Mesothelial cell of epicardium (in vitro differentiated cells): ENCODE data around the gene GZMM. TPM values are rescaled to one million over a fixed set of nuclear protein-coding genes. Genes with fewer than 3 reads are reported as not detected.

Experiments
- DNase-seq, 2 experiments: peaks; one replicate each; pipeline ENCODE4 v3.0.0; 2021; ENCODE audit warnings: low spot score in 2 of 2; ENCODE audit not compliant: unreplicated experiment in 2 of 2
- H3K27ac Mint-ChIP-seq: 2 replicates; pipeline ENCODE4 v1.8.0; 2021; ENCODE audit warnings: mixed read lengths
- H3K27me3 Mint-ChIP-seq: 2 replicates; pipeline ENCODE4 v1.8.0; 2021; ENCODE audit warnings: low read depth, mixed read lengths
- H3K36me3 Mint-ChIP-seq: 2 replicates; pipeline ENCODE4 v1.8.0; 2021; ENCODE audit warnings: mixed read lengths
- H3K4me1 Mint-ChIP-seq: 2 replicates; pipeline ENCODE4 v1.8.0; 2021; ENCODE audit warnings: mixed read lengths
- H3K4me3 Mint-ChIP-seq: 2 replicates; pipeline ENCODE4 v1.8.0; 2021; ENCODE audit warnings: mild to moderate bottlenecking, moderate library complexity, mixed read lengths
- H3K9me3 Mint-ChIP-seq: 2 replicates; pipeline ENCODE4 v1.8.0; 2021; ENCODE audit warnings: mixed read lengths
- CTCF ChIP-seq: fragments of 200-600 bp; sonication (generic); IDR thresholded peaks from one replicate; pipeline ENCODE4 v1.5.0; 2021; ENCODE audit warnings: antibody characterized with exemption; ENCODE audit not compliant: unreplicated experiment
- total RNA-seq: library from RNA; stranded (reverse); gene quantifications from 3 replicates; pipeline ENCODE4 v1.2.1, GENCODE V29; 2021

GZMM gene
- total RNA-seq, 1 donor from 2014 or later: 0.40 TPM

GRCh38 chr19:579111-579841 is 35.4 kb downstream of the GZMM start:
- Mint-ChIP-seq H3K36me3 (no peaks in the 10 kb centered on the region), H3K9me3 (no peaks in the 10 kb centered on the region), H3K27me3 (no peaks in the 10 kb centered on the region), H3K27ac (no peak overlapping the region), H3K4me1 (peaks cover 17% of the 10 kb centered on the region), H3K4me3 (no peak overlapping the region)
- TF ChIP-seq CTCF: no peak
- DNase-seq: no peak

DNA sequence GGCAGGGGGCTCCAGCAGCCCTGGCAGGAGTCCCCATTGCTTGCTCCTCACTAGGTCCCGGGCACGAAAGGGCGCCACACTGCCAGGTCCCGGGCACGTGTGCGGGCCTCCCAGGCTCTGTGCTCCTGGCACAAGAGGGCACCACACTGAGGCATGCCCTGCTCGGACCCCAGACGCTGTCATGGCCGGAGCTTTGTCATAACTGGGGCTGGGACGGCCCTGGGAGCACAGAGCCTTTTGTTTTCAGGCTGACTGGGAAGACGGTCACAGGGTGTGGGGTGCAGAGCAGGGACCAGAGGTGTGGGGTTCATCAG is 35.9 kb downstream of the GZMM start:
- peaks cover 2% of the 10 kb centered on the region for H3K27me3 Mint-ChIP-seq
- H3K36me3 Mint-ChIP-seq: no peaks in the 10 kb centered on the region
- TF ChIP-seq CTCF: no peak
- no peaks in the 10 kb centered on the region for H3K9me3 Mint-ChIP-seq
- DNase-seq: no peak
- no peak overlapping the region for H3K4me3 Mint-ChIP-seq
- no peak overlapping the region for H3K27ac Mint-ChIP-seq
- peaks cover 13% of the 10 kb centered on the region for H3K4me1 Mint-ChIP-seq

DNA sequence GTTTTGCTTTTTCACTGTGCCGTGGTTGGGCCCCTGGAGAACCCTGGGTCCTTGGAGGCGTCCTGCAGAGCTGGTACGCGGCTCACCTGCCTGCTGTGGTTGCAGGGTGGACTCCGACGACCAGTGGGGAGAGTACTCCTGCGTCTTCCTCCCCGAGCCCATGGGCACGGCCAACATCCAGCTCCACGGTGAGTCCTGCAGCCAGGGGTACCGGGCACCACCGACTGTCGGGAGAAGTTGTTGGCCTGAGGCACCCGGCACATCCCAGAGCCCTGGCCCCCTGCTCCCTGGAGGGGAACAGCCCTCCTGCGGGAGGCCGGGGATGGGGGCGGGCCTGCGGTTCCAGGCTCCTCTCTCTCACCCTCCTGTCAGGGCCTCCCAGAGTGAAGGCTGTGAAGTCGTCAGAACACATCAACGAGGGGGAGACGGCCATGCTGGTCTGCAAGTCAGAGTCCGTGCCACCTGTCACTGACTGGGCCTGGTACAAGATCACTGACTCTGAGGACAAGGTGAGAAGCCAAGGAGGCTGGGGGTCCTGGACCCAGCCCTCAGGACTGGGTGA is 36.5 kb downstream of the GZMM start:
- Mint-ChIP-seq H3K4me3 (no peak overlapping the region), H3K36me3 (no peaks in the 10 kb centered on the region), H3K27me3 (peaks cover 2% of the 10 kb centered on the region), H3K4me1 (peaks cover 8% of the 10 kb centered on the region), H3K9me3 (no peaks in the 10 kb centered on the region), H3K27ac (no peak overlapping the region)
- no peak for TF ChIP-seq CTCF
- DNase-seq: no peak

GRCh38 chr19:581399-582111 is 37.7 kb downstream of the GZMM start:
- H3K4me1 Mint-ChIP-seq: peaks cover 3% of the 10 kb centered on the region
- H3K36me3 Mint-ChIP-seq: no peaks in the 10 kb centered on the region

DNA sequence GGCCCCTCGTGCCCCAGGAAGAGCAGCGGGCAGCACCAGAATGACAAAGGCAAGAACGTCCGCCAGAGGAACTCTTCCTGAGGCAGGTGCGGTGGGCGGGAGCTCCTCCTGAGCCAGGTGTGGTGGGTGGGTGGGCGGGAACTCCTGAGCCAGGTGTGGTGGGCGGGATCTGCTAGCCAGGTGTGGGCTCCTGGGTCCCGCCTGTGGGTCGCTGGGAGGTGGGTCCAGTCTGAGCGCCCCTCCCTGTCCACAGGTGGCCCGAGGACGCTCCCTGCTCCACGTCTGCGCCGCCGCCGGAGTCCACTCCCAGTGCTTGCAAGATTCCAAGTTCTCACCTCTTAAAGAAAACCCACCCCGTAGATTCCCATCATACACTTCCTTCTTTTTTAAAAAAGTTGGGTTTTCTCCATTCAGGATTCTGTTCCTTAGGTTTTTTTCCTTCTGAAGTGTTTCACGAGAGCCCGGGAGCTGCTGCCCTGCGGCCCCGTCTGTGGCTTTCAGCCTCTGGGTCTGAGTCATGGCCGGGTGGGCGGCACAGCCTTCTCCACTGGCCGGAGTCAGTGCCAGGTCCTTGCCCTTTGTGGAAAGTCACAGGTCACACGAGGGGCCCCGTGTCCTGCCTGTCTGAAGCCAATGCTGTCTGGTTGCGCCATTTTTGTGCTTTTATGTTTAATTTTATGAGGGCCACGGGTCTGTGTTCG is 38.8 kb downstream of the GZMM start:
- no peak for DNase-seq
- H3K27ac Mint-ChIP-seq: no peak overlapping the region
- no peak for TF ChIP-seq CTCF
- no peaks in the 10 kb centered on the region for H3K4me1 Mint-ChIP-seq
- peaks cover 14% of the 10 kb centered on the region for H3K27me3 Mint-ChIP-seq
- H3K36me3 Mint-ChIP-seq: no peaks in the 10 kb centered on the region
- no peak overlapping the region for H3K4me3 Mint-ChIP-seq
- H3K9me3 Mint-ChIP-seq: no peaks in the 10 kb centered on the region

More at GRCh38 chr19:581399-582111, 37.7 kb downstream of the GZMM start:
- H3K27me3 Mint-ChIP-seq: peaks cover 10% of the 10 kb centered on the region
- no peak overlapping the region for H3K27ac Mint-ChIP-seq
- H3K9me3 Mint-ChIP-seq: no peaks in the 10 kb centered on the region
- no peak for DNase-seq
- H3K4me3 Mint-ChIP-seq: no peak overlapping the region
- TF ChIP-seq CTCF: no peak
